HG02840 (cell line): ENCODE data around the gene MPP3.

Experiments used
- ATAC-seq: cut with Tn5 transposase; IDR thresholded peaks from one replicate; pipeline ENCODE4 v1.9.1; 2021; ENCODE audit warnings: mild to moderate bottlenecking, moderate library complexity, moderate number of reproducible peaks; ENCODE audit not compliant: unreplicated experiment, low FRiP score

MPP3 gene

GRCh38 chr17:43755389-43755875 lies 77.5 kb downstream of the MPP3 start:
- no peak for ATAC-seq

DNA sequence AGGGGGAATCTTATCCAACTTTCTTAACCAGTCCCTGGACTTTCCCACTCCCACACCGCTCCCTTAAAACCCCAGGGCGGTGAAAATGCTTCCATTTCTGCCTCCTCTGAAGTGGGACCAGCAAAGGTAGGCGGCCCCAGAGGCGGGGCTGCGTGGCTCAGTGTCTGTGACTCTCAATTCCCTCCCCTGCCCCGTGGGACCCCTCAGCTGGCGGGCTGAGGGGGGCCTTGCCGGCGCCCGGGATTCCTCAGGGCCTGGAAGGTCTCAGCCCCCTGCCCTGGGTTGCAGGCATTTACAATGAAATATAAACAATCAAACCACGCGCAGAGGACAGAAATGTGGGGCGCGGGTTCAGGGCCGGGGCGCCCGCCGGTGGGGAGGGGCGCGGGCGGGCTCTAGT lies 78.0 kb downstream of the MPP3 start:
- no peak for ATAC-seq

- no peak for ATAC-seq
These were observed 79.3 kb downstream of the MPP3 start for GRCh38 chr17:43753493-43754129.
